M059J (cell line): ENCODE data around the gene CNN1. TPM values are rescaled to one million over a fixed set of nuclear protein-coding genes. Genes with fewer than 3 reads are reported as not detected.
"Not testable (repeated sequence)": the region's sequence is repeated elsewhere in the genome, so short reads cannot be mapped to it uniquely, and the experiment has no call there.

Experiments used
- DNase-seq: peaks from one replicate; pipeline ENCODE4 v3.0.0-alpha.2; 2012; ENCODE audit warnings: low read depth
- total RNA-seq: library from RNA; depleted of rRNA; stranded (reverse); fragments of >200 nt; shearing (Covaris generic); gene quantifications from 2 replicates; pipeline ENCODE4 v1.2.3, GENCODE V29; 2014; rRNA removed

The CNN1 gene
- total RNA-seq, 1 experiment from 2014 or later: 31.4 TPM

GRCh38 chr19:11599704-11600103 is 61.1 kb downstream of the CNN1 start:
- not testable (repeated sequence) for DNase-seq

Other genes starting within 250 kb of the CNN1 start
- not detected in 2 replicates for gene TSPAN16, start 242.7 kb upstream of the CNN1 start, total RNA-seq
- gene RAB3D, start 199.2 kb upstream of the CNN1 start, total RNA-seq: 0.17 and 0.74 TPM in 2 replicates
- 206 and 246 TPM in 2 replicates for gene TMEM205, start 192.6 kb upstream of the CNN1 start, total RNA-seq
- 4.7 and 7.9 TPM in 2 replicates for gene CCDC159, start 192.3 kb upstream of the CNN1 start, total RNA-seq
- 27.9 and 31.6 TPM in 2 replicates for gene PLPPR2, start 183.4 kb upstream of the CNN1 start, total RNA-seq
- gene SWSAP1, start 164.2 kb upstream of the CNN1 start, total RNA-seq: 2.4 and 2.7 TPM in 2 replicates
- gene EPOR, start 154.5 kb upstream of the CNN1 start, total RNA-seq: 10.5 and 10.7 TPM in 2 replicates
- 2.5 and 3.7 TPM in 2 replicates for gene RGL3, start 119.5 kb upstream of the CNN1 start, total RNA-seq
- gene ODAD3, start 103.7 kb upstream of the CNN1 start, total RNA-seq: 0.32 and 0.54 TPM in 2 replicates
- gene PRKCSH, start 103.2 kb upstream of the CNN1 start, total RNA-seq: 65.9 and 132 TPM in 2 replicates
- not detected in 2 replicates for gene ELAVL3, start 57.8 kb upstream of the CNN1 start, total RNA-seq
- gene ZNF653, start 33.0 kb upstream of the CNN1 start, total RNA-seq: 5.2 and 21.1 TPM in 2 replicates
- gene ECSIT, start 9.7 kb upstream of the CNN1 start, total RNA-seq: 29.5 and 43.3 TPM in 2 replicates
- 84.6 and 136 TPM in 2 replicates for gene ELOF1, start 20.4 kb downstream of the CNN1 start, total RNA-seq
- 0.39 and 0.76 TPM in 2 replicates for gene ACP5, start 38.8 kb downstream of the CNN1 start, total RNA-seq
- gene ZNF627, start 58.6 kb downstream of the CNN1 start, total RNA-seq: 10.6 and 22.6 TPM in 2 replicates
- gene ZNF823, start 200.1 kb downstream of the CNN1 start, total RNA-seq: 10.1 and 17.0 TPM in 2 replicates
- 3.9 and 4.8 TPM in 2 replicates for gene ZNF441, start 228.1 kb downstream of the CNN1 start, total RNA-seq